Activated CD8-positive, alpha-beta T cell treated with anti-CD3 and anti-CD28 coated beads for 36 hours (primary cell): ENCODE results near the gene DOCK4. TPM values are rescaled to one million over a fixed set of nuclear protein-coding genes. Genes with fewer than 3 reads are reported as not detected.

Source experiments
- ATAC-seq: fragments of 200-7000 bp; cut with Tn5 transposase; one replicate; pipeline ENCODE4 v1.10.0; 2021; ENCODE audit warnings: mild to moderate bottlenecking, moderate library complexity
- CTCF ChIA-PET: fragments of 350-600 bp; sonication (Branson Sonifier 250); formaldehyde crosslinking; loops from one replicate; lab custom pipeline; 2021; ENCODE audit warnings: antibody characterized with exemption; lab: Charles Lee
- POLR2A ChIA-PET: fragments of 350-600 bp; sonication (Branson Sonifier 250); formaldehyde crosslinking; loops from one replicate; lab custom pipeline; 2021; ENCODE audit warnings: antibody characterized with exemption; lab: Charles Lee
- DNase-seq: peaks from one replicate; pipeline ENCODE4 v3.0.0-alpha.2; 2020
- H3K27ac Mint-ChIP-seq: one replicate; pipeline ENCODE4 v1.8.0; 2021; ENCODE audit warnings: mild to moderate bottlenecking, mixed read lengths
- H3K27me3 Mint-ChIP-seq: one replicate; pipeline ENCODE4 v1.8.0; 2021; ENCODE audit warnings: mixed read lengths
- H3K36me3 Mint-ChIP-seq: one replicate; pipeline ENCODE4 v1.8.0; 2021; ENCODE audit warnings: low read depth, mixed read lengths
- H3K4me1 Mint-ChIP-seq: one replicate; pipeline ENCODE4 v1.8.0; 2021; ENCODE audit warnings: low read depth, mixed read lengths
- H3K4me3 Mint-ChIP-seq: one replicate; pipeline ENCODE4 v1.8.0; 2021; ENCODE audit warnings: mild to moderate bottlenecking, moderate library complexity, mixed read lengths
- H3K9me3 Mint-ChIP-seq: one replicate; pipeline ENCODE4 v1.8.0; 2021; ENCODE audit warnings: mixed read lengths
- intact Hi-C: fragments of 100-400 bp; cut with micrococcal nuclease; formaldehyde crosslinking; loops from one replicate; pipeline ENCODE4 v1.10.0; 2022
- total RNA-seq, 2 experiments: library from RNA; stranded (reverse); gene quantifications; one replicate each; pipeline ENCODE4 v1.2.3, GENCODE V29; 2021
- TF ChIP-seq, protein P1 (sequence below): fragments of 200-600 bp; IDR thresholded peaks from one replicate; pipeline ENCODE4 v1.8.0; 2022; ENCODE audit warnings: antibody characterized with exemption, mild to moderate bottlenecking

The DOCK4 gene
- total RNA-seq, 2 experiments from 2014 or later: 0.31 to 0.32 TPM

DNA sequence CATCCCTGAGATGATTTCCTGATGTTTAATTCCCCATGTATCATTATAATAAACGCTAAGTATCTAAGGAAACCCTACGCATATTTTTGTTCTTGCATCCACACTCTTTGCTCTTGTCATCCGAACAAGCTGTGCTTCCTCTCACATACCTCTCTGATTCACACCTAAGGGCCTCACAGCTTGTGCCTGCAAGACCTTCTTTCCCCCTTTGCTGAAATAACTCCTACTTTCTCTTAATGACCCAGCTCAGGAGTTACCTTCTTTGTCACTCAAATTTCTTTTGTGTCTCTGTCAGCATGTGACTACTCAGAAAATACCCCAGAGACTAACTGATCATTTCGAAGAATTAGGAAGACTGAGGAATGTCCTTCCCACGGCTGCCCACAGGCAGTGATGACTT lies 434.6 kb downstream of the DOCK4 start:
- TF ChIP-seq, protein P1, sequence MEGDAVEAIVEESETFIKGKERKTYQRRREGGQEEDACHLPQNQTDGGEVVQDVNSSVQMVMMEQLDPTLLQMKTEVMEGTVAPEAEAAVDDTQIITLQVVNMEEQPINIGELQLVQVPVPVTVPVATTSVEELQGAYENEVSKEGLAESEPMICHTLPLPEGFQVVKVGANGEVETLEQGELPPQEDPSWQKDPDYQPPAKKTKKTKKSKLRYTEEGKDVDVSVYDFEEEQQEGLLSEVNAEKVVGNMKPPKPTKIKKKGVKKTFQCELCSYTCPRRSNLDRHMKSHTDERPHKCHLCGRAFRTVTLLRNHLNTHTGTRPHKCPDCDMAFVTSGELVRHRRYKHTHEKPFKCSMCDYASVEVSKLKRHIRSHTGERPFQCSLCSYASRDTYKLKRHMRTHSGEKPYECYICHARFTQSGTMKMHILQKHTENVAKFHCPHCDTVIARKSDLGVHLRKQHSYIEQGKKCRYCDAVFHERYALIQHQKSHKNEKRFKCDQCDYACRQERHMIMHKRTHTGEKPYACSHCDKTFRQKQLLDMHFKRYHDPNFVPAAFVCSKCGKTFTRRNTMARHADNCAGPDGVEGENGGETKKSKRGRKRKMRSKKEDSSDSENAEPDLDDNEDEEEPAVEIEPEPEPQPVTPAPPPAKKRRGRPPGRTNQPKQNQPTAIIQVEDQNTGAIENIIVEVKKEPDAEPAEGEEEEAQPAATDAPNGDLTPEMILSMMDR: no peak
- intact Hi-C loops: no loop called here
- ChIA-PET CTCF (no interaction called here), POLR2A (no interaction called here)
- DNase-seq: no peak
- H3K9me3 Mint-ChIP-seq: peaks cover 4% of the 10 kb centered on the region
- ATAC-seq: no peak
- H3K4me3 Mint-ChIP-seq: no peak overlapping the region
- H3K27me3 Mint-ChIP-seq: peaks cover 3% of the 10 kb centered on the region
- H3K27ac Mint-ChIP-seq: no peak overlapping the region
- no peaks in the 10 kb centered on the region for H3K36me3 Mint-ChIP-seq
- H3K4me1 Mint-ChIP-seq: no peaks in the 10 kb centered on the region

DNA sequence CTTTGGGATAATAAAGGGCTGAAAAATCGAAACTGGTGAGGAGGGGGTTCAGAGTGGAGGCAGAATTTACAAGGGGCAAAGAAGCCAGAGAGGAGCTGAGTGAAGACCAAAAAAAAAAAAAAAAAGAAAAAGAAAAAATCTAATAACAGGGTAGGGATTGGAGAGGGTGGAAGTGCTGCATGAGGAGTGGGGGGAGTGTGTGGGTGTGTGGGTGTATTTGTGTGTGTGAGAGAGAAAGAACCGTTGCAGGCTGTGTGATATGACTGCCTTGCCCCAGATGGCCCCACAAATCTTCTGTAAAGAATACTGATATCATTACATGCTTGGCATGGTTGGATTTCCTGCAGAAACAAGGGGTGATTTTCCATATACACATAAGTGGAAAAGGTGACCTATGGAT lies 436.1 kb downstream of the DOCK4 start:
- no peak overlapping the region for H3K4me3 Mint-ChIP-seq
- H3K27me3 Mint-ChIP-seq: peaks cover 3% of the 10 kb centered on the region
- H3K4me1 Mint-ChIP-seq: no peaks in the 10 kb centered on the region
- ATAC-seq (no peak), DNase-seq (no peak)
- ChIA-PET CTCF (no interaction called here), POLR2A (no interaction called here)
- intact Hi-C loops: no loop called here
- no peak overlapping the region for H3K27ac Mint-ChIP-seq
- TF ChIP-seq, protein P1: no peak
- no peaks in the 10 kb centered on the region for H3K36me3 Mint-ChIP-seq
- no peaks in the 10 kb centered on the region for H3K9me3 Mint-ChIP-seq

DNA sequence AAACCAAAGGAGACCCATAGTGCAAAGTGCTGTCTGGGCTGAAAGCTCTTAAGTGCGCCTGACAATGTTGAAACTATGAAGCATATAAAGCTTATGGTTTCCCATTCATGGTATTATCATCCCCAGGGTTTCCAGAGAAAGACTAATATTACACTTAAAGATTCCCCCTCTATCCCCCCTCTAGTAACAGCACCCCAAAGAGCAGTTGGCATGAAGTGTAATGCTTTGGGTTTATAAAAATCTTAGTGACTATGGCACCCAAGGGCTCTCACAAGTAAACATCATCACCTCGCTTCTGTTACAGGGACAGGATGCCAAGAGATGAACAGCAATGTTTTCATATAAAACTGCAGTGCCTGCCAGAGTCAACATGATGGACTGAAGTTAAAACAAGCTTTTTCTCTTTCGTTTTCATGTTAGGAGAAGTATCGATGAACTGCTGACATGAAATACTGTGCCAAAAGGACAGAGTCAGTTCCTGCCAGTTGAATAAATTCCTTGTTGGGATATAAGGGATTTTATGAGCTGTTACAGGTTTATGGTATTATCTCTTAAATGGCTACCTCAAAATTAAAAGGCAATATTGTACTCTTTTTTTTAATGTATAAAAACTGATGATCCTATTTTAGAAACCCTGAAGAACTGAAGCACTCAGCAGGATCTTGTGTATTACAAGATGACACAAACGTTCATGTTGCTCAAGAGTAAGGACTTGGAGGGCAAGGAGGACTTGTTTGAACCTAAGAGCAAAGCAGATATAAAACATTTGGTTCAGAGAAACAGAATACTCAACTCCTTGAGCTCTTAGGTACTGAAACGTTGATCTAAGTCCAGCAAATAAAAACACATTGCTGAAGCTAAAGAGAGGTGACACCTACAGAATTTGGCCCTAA lies 440.2 kb downstream of the DOCK4 start:
- H3K4me3 Mint-ChIP-seq: no peak overlapping the region

DNA sequence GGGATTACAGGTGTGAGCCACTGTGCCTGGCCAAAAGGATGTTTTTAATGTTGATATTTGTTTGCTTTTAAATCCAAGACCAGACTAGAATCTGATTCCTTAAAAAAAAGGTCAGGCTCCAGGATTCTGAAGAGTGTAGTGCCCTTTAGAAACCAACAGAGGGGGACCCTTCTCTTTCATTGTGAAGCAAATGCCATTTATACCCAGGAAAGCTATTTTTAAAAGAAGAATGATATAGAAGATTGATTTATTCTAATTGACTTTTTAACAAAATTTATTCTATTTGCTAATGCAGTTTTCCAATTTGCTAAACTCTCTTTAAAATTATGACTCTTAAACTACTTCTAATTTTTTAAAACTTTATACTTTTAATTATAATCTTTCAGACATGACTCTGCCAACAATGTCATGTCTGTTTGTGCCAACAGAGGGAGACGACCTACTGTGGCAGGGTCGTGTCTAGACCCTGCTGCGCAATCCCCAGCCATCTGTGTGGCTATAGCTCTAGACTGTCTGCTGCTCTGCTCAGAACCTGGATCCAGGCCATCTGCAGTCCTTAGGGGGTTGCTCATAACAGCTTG lies 442.9 kb downstream of the DOCK4 start:
- POLR2A ChIA-PET: interaction anchor here (0.6 kb wide), 1 partner anchor 294 kb away, joined by 4 read pairs; no protein-coding TSS in a partner anchor
- TF ChIP-seq, protein P1: peak; percentile 41
- ATAC-seq: no peak
- no peak overlapping the region for H3K4me3 Mint-ChIP-seq
- H3K4me1 Mint-ChIP-seq: no peaks in the 10 kb centered on the region
- no peak overlapping the region for H3K27ac Mint-ChIP-seq
- H3K27me3 Mint-ChIP-seq: no peaks in the 10 kb centered on the region
- intact Hi-C loops: no loop called here
- no peaks in the 10 kb centered on the region for H3K9me3 Mint-ChIP-seq
- H3K36me3 Mint-ChIP-seq: no peaks in the 10 kb centered on the region
- DNase-seq: peak; percentile 13
- CTCF ChIA-PET: interaction anchor here (0.8 to 1.4 kb wide), 7 partner anchors 10 to 733 kb away, joined by 3 to 6 read pairs (median 3); no protein-coding TSS in a partner anchor

More for the DNA sequence above, 440.2 kb downstream of the DOCK4 start:
- ATAC-seq (no peak), DNase-seq (no peak)
- TF ChIP-seq, protein P1: no peak
- POLR2A ChIA-PET: no interaction called here
- no peak overlapping the region for H3K27ac Mint-ChIP-seq
- no peaks in the 10 kb centered on the region for H3K36me3 Mint-ChIP-seq
- no peaks in the 10 kb centered on the region for H3K9me3 Mint-ChIP-seq
- CTCF ChIA-PET: no interaction called here
- intact Hi-C loops: no loop called here
- no peaks in the 10 kb centered on the region for H3K27me3 Mint-ChIP-seq
- no peaks in the 10 kb centered on the region for H3K4me1 Mint-ChIP-seq

DNA sequence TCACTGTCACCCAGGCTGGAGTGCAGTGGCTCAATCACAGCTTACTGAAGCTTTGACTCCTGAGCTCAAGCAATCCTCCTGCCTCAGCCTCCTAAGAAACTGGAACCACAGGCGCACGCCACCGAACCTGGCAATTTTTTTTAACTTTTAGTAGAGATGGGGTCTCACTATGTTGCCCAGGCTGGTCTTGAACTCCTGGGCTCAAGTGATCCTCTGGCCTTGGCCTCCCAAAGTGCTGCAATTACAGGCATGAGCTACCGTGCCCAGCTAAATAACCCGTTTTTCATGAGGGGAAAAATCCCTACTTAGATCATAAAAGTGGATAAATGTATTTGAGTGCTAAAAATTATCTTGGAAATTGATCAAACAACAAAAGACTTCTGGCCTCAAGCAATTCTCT lies 443.4 kb downstream of the DOCK4 start:
- Mint-ChIP-seq H3K9me3 (no peaks in the 10 kb centered on the region), H3K27ac (no peak overlapping the region), H3K36me3 (no peaks in the 10 kb centered on the region), H3K4me3 (no peak overlapping the region), H3K4me1 (no peaks in the 10 kb centered on the region), H3K27me3 (no peaks in the 10 kb centered on the region)
- TF ChIP-seq, protein P1: no peak
- intact Hi-C loops: no loop called here
- ChIA-PET POLR2A (no interaction called here), CTCF (interaction anchor here (0.6 to 1.5 kb wide), 7 partner anchors 9 to 622 kb away, joined by 3 to 6 read pairs (median 3); no protein-coding TSS in a partner anchor)
- ATAC-seq (no peak), DNase-seq (no peak)
